H1 (cell line): ENCODE data around the gene EPHB3. TPM values are rescaled to one million over a fixed set of nuclear protein-coding genes. Genes with fewer than 3 reads are reported as not detected.

Experiments used
- CBX8 ChIP-seq: fragments of 300-800, 300-1000 bp; sonication (generic); IDR thresholded peaks from 2 replicates; pipeline ENCODE4 v1.7.1; 2016; ENCODE audit warnings: low read depth, low read length, borderline replicate concordance
- EGR1 ChIP-seq: IDR thresholded peaks from 2 replicates; pipeline ENCODE4 v1.6.1; 2011; ENCODE audit warnings: low read depth, low read length, borderline replicate concordance
- GABPA ChIP-seq: IDR thresholded peaks from 2 replicates; pipeline ENCODE4 v1.6.1; 2011; ENCODE audit warnings: mild to moderate bottlenecking, low read length, moderate library complexity, borderline replicate concordance; ENCODE audit not compliant: insufficient read depth
- HDAC6 ChIP-seq: IDR thresholded peaks from one replicate; pipeline ENCODE4 v1.7.1; 2012; ENCODE audit warnings: low read depth, mild to moderate bottlenecking, inconsistent platforms, low read length, moderate library complexity
- KDM5A ChIP-seq: fragments of 200-600 bp; IDR thresholded peaks from 2 replicates; pipeline ENCODE4 v1.7.1; 2012; ENCODE audit warnings: mild to moderate bottlenecking, low read length, inconsistent platforms, mixed read lengths
- RAD21 ChIP-seq, 2 experiments: IDR thresholded peaks in 1 of 2; conservative IDR thresholded peaks in 1 of 2; 2 replicates each; pipeline ENCODE4 v1.6.1; 2011; ENCODE audit warnings: low read depth in 2 of 2, low read length in 2 of 2, improper control_type of control experiment in 1 of 2, inconsistent platforms in 1 of 2, mild to moderate bottlenecking in 1 of 2, moderate library complexity in 1 of 2
- RNF2 ChIP-seq: fragments of 200-900, 300-1000 bp; sonication (generic); IDR thresholded peaks from 2 replicates; pipeline ENCODE4 v1.7.1; 2016; ENCODE audit warnings: borderline replicate concordance, low read depth, mild to moderate bottlenecking, antibody characterized with exemption, low read length; ENCODE audit not compliant: poor library complexity, severe bottlenecking; ENCODE audit errors: missing control alignments
- SP1 ChIP-seq: IDR thresholded peaks from 2 replicates; pipeline ENCODE4 v1.6.1; 2011; ENCODE audit warnings: low read depth, low read length
- SP4 ChIP-seq: IDR thresholded peaks from 2 replicates; pipeline ENCODE4 v1.6.1; 2012; ENCODE audit warnings: low read length, inconsistent platforms
- TAF7 ChIP-seq: optimal IDR thresholded peaks from 2 replicates; pipeline ENCODE3; 2011; ENCODE audit warnings: low read depth, mild to moderate bottlenecking, inconsistent platforms, low read length, moderate library complexity, borderline replicate concordance
- TCF12 ChIP-seq: IDR thresholded peaks from 2 replicates; pipeline ENCODE4 v1.6.1; 2011; ENCODE audit warnings: low read depth, mild to moderate bottlenecking, low read length
- polyA plus RNA-seq, 7 experiments: library from polyadenylated mRNA; depleted of rRNA in 3 of 7; stranded (reverse) in 5 of 7; unstranded in 2 of 7; fragments of >200 nt in 5 of 7; fragments of 200-250 nt in 2 of 7; gene quantifications; 1 replicate in 5 of 7; 2 replicates in 1 of 7; 4 replicates in 1 of 7; pipeline versions ENCODE4 v1.2.1 to v1.2.3, GENCODE V29; 2011 to 2013; ENCODE audit warnings: missing spikeins in 2 of 7, mixed read lengths in 2 of 7
- total RNA-seq: library from RNA; stranded (reverse); fragmentation: NEBNext Ultra II Directional; extraction: Animal tissue kit (Norgen Biotek cat#: 25700); gene quantifications from 2 replicates; pipeline ENCODE4 v1.2.1, GENCODE V29; 2021
- TF ChIP-seq, protein P1 (sequence below): IDR thresholded peaks from 2 replicates; pipeline ENCODE4 v1.6.1; 2011; ENCODE audit warnings: low read length, improper control_type of control experiment

EPHB3 gene
- total and polyA plus RNA-seq, 2 of the 8 experiments (the other 6 are each of a cell fraction or from before 2014, with no cell fraction given), result 0.41 to 0.91 TPM

DNA sequence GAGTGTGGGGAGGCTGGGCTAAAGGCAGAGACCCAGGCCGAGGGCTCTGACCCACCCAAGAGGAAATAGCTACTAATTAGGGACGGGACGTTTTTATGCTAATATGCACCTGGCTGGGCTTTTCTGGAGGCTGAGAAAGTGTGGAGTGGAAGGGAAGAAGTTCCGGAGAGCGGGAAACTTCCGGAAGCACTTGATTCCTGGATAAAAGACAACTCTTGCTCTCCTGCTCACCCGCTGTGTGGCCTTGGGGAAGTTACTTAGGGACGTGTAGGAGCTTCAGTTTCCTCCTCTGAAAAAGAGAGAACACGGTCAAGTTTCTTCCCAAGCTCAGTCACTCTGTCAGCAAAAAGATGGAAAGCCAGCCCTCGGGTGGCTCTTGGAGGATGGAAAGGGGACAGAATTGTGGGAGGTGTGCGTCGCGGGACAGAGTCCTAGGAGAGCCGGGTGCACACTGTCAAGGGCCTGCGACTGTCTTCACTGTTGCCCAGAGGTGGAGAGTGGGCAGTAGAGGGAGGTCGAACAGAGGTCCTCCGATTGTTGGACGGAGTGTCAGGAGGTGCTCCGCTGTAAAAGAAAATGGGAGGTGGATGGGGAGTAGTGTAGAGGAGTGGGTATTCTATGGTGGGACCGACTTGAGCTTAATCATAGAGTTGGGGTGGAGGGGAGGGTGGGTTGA, 43.2 kb downstream of the EPHB3 start (continued):
- TF ChIP-seq EGR1 (peak; percentile 95), RNF2 (no peak), RAD21 (IDR thresholded peaks at IDR 0.05 in 1 of 2, conservative IDR thresholded peaks at IDR 0.05 in 1 of 2; ENCODE audit: low read depth in 2 of 2, low read length in 2 of 2) (no peak), SP1 (peak; percentile 79), TAF7 (no peak), SP4 (no peak), TCF12 (peak; percentile 88), HDAC6 (no peak), GABPA (0 out of 2 replicates have a peak, but pooled peaks have one; percentile 45), CBX8 (no peak), KDM5A (no peak)
- TF ChIP-seq, protein P1, sequence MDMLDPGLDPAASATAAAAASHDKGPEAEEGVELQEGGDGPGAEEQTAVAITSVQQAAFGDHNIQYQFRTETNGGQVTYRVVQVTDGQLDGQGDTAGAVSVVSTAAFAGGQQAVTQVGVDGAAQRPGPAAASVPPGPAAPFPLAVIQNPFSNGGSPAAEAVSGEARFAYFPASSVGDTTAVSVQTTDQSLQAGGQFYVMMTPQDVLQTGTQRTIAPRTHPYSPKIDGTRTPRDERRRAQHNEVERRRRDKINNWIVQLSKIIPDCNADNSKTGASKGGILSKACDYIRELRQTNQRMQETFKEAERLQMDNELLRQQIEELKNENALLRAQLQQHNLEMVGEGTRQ, result no peak
- TF ChIP-seq, all 59 proteins: peak for 8
